Body of pancreas (tissue), 4 donors: ENCODE data around the gene ZNF219. TPM values are rescaled to one million over a fixed set of nuclear protein-coding genes. Genes with fewer than 3 reads are reported as not detected.
A peak's percentile ranks its signal among the peaks of the same experiment; 100 is the strongest.

ENCODE experiments used
- ATAC-seq: fragments of 150-250 bp; one replicate; pipeline ENCODE4 v1.9.1; 2016
- DNase-seq, 4 donors: peaks; one replicate each; pipeline ENCODE4 v3.0.0-alpha.2; 2019
- H3K27ac ChIP-seq, 4 donors: fragments of 200-600 bp; sonication (generic); 1 replicate in 3 of 4; 2 replicates in 1 of 4; pipeline versions ENCODE4 v1.5.1 to v1.6.1; 2016 to 2019; ENCODE audit warnings: mild to moderate bottlenecking in 1 of 4, mixed read lengths in 1 of 4, moderate library complexity in 1 of 4
- H3K27me3 ChIP-seq, 2 donors: fragments of 200-600 bp; sonication (generic); one replicate each; pipeline ENCODE4 v1.6.0; 2016; ENCODE audit warnings: mild to moderate bottlenecking in 1 of 2
- H3K36me3 ChIP-seq, 2 donors: fragments of 200-600 bp; sonication (generic); replicated peaks in 1 of 2; 2 replicates each; pipeline ENCODE4 v1.5.1; 2016; ENCODE audit warnings: low read depth in 2 of 2; ENCODE audit not compliant: insufficient read depth in 1 of 2
- H3K4me1 ChIP-seq: fragments of 200-600 bp; sonication (generic); one replicate; pipeline ENCODE4 v1.6.0; 2016
- H3K4me3 ChIP-seq, 2 donors: fragments of 200-600 bp; sonication (generic); 1 replicate in 1 of 2; 2 replicates in 1 of 2; pipeline ENCODE4 v1.5.1; 2016 to 2019
- H3K9me3 ChIP-seq, 3 donors: fragments of 200-600 bp; sonication (generic); 1 replicate in 2 of 3; 2 replicates in 1 of 3; pipeline ENCODE4 v1.5.1; 2016
- CTCF ChIP-seq, 7 experiments: fragments of 450-650 bp in 4 of 7; fragments of 200-600 bp in 3 of 7; sonication (generic) in 3 of 7; IDR thresholded peaks; one replicate each; pipeline ENCODE4 v1.5.1; 2016 to 2019; ENCODE audit warnings: antibody characterized with exemption in 7 of 7
- POLR2A ChIP-seq, 3 donors: fragments of 450-650 bp; IDR thresholded peaks; one replicate each; pipeline ENCODE4 v1.6.1; 2016; ENCODE audit warnings: antibody characterized with exemption in 3 of 3, mild to moderate bottlenecking in 2 of 3
- WGBS, 2 donors: methylation state at CpG; one replicate each; pipeline ENCODE4 v1.1.5; 2017; 5-methylcytosine and 5-hydroxymethylcytosine counted together
- intact Hi-C: fragments of 100-400 bp; cut with DNase I; formaldehyde crosslinking; loops from one replicate; pipeline ENCODE4 v1.15.1; 2023
- total RNA-seq, 2 donors: library from RNA; depleted of rRNA; stranded (reverse); fragments of >200 nt; gene quantifications; one replicate each; pipeline ENCODE4 v1.1.0, GENCODE V29; 2016

Gene ZNF219
- total RNA-seq, 2 donors from 2014 or later = 28.3 to 39.2 TPM

DNA sequence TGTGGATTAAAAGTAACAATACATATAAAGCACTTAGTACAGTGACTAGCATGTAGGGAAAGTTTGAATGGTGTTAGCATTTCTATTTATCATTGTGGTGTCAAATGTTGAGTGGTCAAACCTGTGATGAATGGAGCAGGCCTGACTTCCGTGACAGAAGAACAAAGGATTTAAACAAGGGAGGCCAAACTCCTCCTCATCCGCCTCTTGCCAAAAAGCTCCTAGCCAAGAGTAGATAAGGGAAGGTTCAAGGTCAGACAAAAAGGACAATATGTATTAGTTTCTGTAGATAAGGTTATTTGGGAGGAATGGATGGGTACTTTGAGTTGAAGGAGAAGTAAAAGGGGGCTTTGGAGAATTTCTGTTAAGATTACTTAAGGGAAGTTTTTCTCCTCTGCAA lies 49.8 kb downstream of the ZNF219 start:
- H3K4me1 ChIP-seq = peaks cover 43% of the 10 kb centered on the region
- no peaks in the 10 kb centered on the region for H3K9me3 ChIP-seq
- H3K36me3 ChIP-seq = no peaks in the 10 kb centered on the region
- H3K27me3 ChIP-seq = no peaks in the 10 kb centered on the region
- intact Hi-C loops = no loop called here
- DNase-seq (peak in 2 of 4 donors; percentile 38 to 53), ATAC-seq (peak; percentile 57)
- H3K27ac ChIP-seq = peak overlapping the region; percentile 47 to 61 (median 54)
- TF ChIP-seq POLR2A (IDR thresholded peaks at IDR 0.05) (no peak), CTCF (IDR thresholded peaks at IDR 0.05) (no peak)
- H3K4me3 ChIP-seq = no peak overlapping the region
- 24 to 30% methylated on average over 2 of the region's 2 CpGs for WGBS, 2 donors

DNA sequence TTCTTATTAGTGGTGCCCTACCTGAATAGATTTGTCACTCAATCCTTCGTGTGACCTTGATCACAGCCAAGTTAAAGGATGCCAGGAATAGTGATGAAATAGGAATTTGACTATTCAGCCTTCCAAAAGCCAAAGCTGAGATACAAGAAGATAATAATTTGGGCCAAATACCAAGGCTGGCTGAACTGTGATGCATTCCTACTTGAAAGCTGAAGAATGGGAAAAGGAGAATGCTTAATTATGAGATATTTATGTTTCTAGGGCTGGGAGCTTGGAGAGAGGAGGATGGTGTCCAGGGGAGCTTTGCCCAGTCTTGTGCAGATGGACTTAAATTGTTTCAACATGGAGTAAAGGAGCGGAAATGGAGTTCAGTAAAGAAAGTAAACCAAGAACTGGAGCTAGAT lies 51.1 kb downstream of the ZNF219 start:
- H3K27ac ChIP-seq = peak overlapping the region in 3 of 4 donors; percentile 48 to 61 (median 59)

DNA sequence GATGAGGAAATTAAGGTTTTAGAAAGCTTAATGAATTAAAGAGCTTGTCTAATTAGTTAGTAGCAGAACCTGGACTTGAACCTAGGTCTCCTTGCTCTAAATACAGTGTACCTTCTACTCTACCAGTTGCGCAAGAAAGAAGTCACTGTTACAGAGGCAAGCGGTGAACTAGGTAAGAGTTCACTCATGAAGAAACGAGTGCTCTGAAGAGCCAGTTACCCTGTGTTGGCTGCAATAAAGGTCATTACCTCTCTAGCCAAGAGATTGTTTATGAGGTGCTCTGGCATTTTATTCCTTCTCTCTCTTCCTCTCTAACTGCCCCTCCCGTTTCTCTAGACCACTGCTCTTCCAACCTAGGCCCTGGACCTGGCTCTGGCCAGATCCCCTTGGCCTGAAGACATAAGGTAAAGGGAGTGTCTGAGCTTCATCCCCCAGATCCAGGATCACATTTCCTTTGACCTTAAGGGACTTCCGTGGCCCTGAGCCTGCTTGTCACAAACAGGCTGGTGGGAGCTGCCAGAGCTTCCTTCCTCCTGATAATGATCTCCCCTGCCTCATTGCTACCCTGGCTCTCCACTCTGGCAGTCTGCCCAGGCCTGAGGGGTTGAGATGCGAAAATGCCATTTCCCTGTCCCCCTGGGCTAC lies 54.4 kb downstream of the ZNF219 start:
- H3K27me3 ChIP-seq = no peaks in the 10 kb centered on the region
- intact Hi-C loops = no loop called here
- H3K4me3 ChIP-seq = no peak overlapping the region
- H3K4me1 ChIP-seq = peaks cover 65% of the 10 kb centered on the region
- 32 to 39% methylated on average over 6 of the region's 6 CpGs for WGBS, 2 donors
- H3K9me3 ChIP-seq = no peaks in the 10 kb centered on the region
- H3K27ac ChIP-seq = peak overlapping the region; percentile 31 to 76 (median 74)
- DNase-seq (peak in 2 of 4 donors; percentile 35 to 38), ATAC-seq (peak; percentile 13)
- H3K36me3 ChIP-seq = no peaks in the 10 kb centered on the region
- TF ChIP-seq POLR2A (IDR thresholded peaks at IDR 0.05) (no peak), CTCF (IDR thresholded peaks at IDR 0.05) (no peak)

More for the DNA sequence above, 51.1 kb downstream of the ZNF219 start:
- TF ChIP-seq CTCF (IDR thresholded peaks at IDR 0.05) (no peak), POLR2A (IDR thresholded peaks at IDR 0.05) (no peak)
- H3K4me3 ChIP-seq = no peak overlapping the region
- DNase-seq (no peak), ATAC-seq (no peak)
- H3K9me3 ChIP-seq = no peaks in the 10 kb centered on the region
- H3K4me1 ChIP-seq = peaks cover 50% of the 10 kb centered on the region
- H3K36me3 ChIP-seq = no peaks in the 10 kb centered on the region
- WGBS, 2 donors = 49 to 54% methylated on average over 2 of the region's 2 CpGs
- no peaks in the 10 kb centered on the region for H3K27me3 ChIP-seq
- intact Hi-C loops = no loop called here

GRCh38 chr14:21043387-21043973 lies 55.0 kb downstream of the ZNF219 start:
- peak overlapping the region; percentile 67 to 76 (median 74) for H3K27ac ChIP-seq
- no peaks in the 10 kb centered on the region for H3K36me3 ChIP-seq
- H3K27me3 ChIP-seq = no peaks in the 10 kb centered on the region
- ATAC-seq (no peak), DNase-seq (peak in 3 of 4 donors; percentile 45 to 50 (median 46))
- intact Hi-C loops = no loop called here
- no peak for TF ChIP-seq CTCF (IDR thresholded peaks at IDR 0.05)
- TF ChIP-seq POLR2A (IDR thresholded peaks at IDR 0.05) = no peak
- H3K9me3 ChIP-seq = no peaks in the 10 kb centered on the region
- no peak overlapping the region for H3K4me3 ChIP-seq
- WGBS, 2 donors = 4 to 19% methylated on average over 2 of the region's 2 CpGs
- peaks cover 65% of the 10 kb centered on the region for H3K4me1 ChIP-seq
